Neuronal stem cell (in vitro differentiated cells): ENCODE results near the gene MDN1.

Experiments
- DNase-seq: peaks from one replicate; pipeline ENCODE4 v3.0.0-alpha.2; 2013; ENCODE audit warnings: low spot score
- H2AFZ ChIP-seq: one replicate; pipeline ENCODE4 v1.6.1; 2013; ENCODE audit warnings: mild to moderate bottlenecking, low read length, inconsistent platforms
- H2AK5ac ChIP-seq: 2 replicates; pipeline ENCODE4 v1.6.1; 2013; ENCODE audit warnings: low read depth, mild to moderate bottlenecking, inconsistent platforms, low read length, moderate library complexity, mixed read lengths
- H2BK120ac ChIP-seq: 2 replicates; pipeline ENCODE4 v1.6.1; 2013; ENCODE audit warnings: low read depth, mild to moderate bottlenecking, inconsistent platforms, low read length, moderate library complexity, mixed read lengths
- H2BK12ac ChIP-seq: one replicate; pipeline ENCODE4 v1.6.1; 2013; ENCODE audit warnings: low read length, inconsistent platforms
- H2BK15ac ChIP-seq: 2 replicates; pipeline ENCODE4 v1.6.1; 2013; ENCODE audit warnings: mild to moderate bottlenecking, low read length, inconsistent platforms, mixed read lengths
- H2BK5ac ChIP-seq: one replicate; pipeline ENCODE4 v1.6.1; 2013; ENCODE audit warnings: inconsistent platforms, mild to moderate bottlenecking, low read length, moderate library complexity
- H3K14ac ChIP-seq: one replicate; pipeline ENCODE4 v1.6.1; 2013; ENCODE audit warnings: low read length, inconsistent platforms
- H3K18ac ChIP-seq: 2 replicates; pipeline ENCODE4 v1.6.1; 2013; ENCODE audit warnings: low read length, inconsistent platforms
- H3K23ac ChIP-seq: 2 replicates; pipeline ENCODE4 v1.6.1; 2013; ENCODE audit warnings: low read depth, mild to moderate bottlenecking, mixed read lengths, low read length, inconsistent platforms; ENCODE audit not compliant: poor library complexity
- H3K27ac ChIP-seq: replicated peaks from 3 replicates; pipeline ENCODE4 v1.5.1; 2013; ENCODE audit warnings: low read length, inconsistent platforms
- H3K27me3 ChIP-seq, 3 experiments: 2 replicates each; pipeline ENCODE4 v1.6.1; 2013; ENCODE audit warnings: low read length in 3 of 3, mild to moderate bottlenecking in 2 of 3, inconsistent platforms in 1 of 3, low read depth in 1 of 3, mixed read lengths in 1 of 3, moderate library complexity in 1 of 3; ENCODE audit not compliant: control insufficient read depth in 3 of 3, insufficient read depth in 3 of 3
- H3K36me3 ChIP-seq, 2 donors: replicated peaks in 1 of 2; 2 replicates each; pipeline ENCODE4 v1.6.1; 2013; ENCODE audit warnings: low read length in 2 of 2; ENCODE audit not compliant: control insufficient read depth in 2 of 2, insufficient read depth in 2 of 2
- H3K4ac ChIP-seq: 2 replicates; pipeline ENCODE4 v1.6.1; 2013; ENCODE audit warnings: inconsistent platforms, mild to moderate bottlenecking, low read length, moderate library complexity
- H3K4me1 ChIP-seq, 2 donors: 1 replicate in 1 of 2; 2 replicates in 1 of 2; pipeline ENCODE4 v1.6.1; 2013; ENCODE audit warnings: low read length in 2 of 2, low read depth in 1 of 2; ENCODE audit not compliant: control insufficient read depth in 2 of 2, insufficient read depth in 1 of 2
- H3K4me2 ChIP-seq: one replicate; pipeline ENCODE4 v1.6.1; 2013; ENCODE audit warnings: mild to moderate bottlenecking, low read length, inconsistent platforms; ENCODE audit not compliant: insufficient read depth, poor library complexity, severe bottlenecking
- H3K4me3 ChIP-seq, 2 donors: 2 replicates each; pipeline ENCODE4 v1.5.1; 2013; ENCODE audit warnings: low read length in 2 of 2, mild to moderate bottlenecking in 2 of 2, inconsistent platforms in 1 of 2, moderate library complexity in 1 of 2
- H3K79me1 ChIP-seq: one replicate; pipeline ENCODE4 v1.6.1; 2013; ENCODE audit warnings: low read depth, mild to moderate bottlenecking, inconsistent platforms, low read length, moderate library complexity
- H3K9ac ChIP-seq: one replicate; pipeline ENCODE4 v1.6.1; 2013; ENCODE audit warnings: mild to moderate bottlenecking, low read depth, low read length, inconsistent platforms; ENCODE audit not compliant: poor library complexity
- H3K9me3 ChIP-seq, 2 donors: replicated peaks in 1 of 2; 2 replicates each; pipeline versions ENCODE3 to v1.6.1; 2013; ENCODE audit warnings: low read length in 2 of 2, mild to moderate bottlenecking in 2 of 2, inconsistent platforms in 1 of 2, low read depth in 1 of 2, mixed read lengths in 1 of 2, moderate library complexity in 1 of 2; ENCODE audit not compliant: control insufficient read depth in 2 of 2, insufficient read depth in 1 of 2
- H4K8ac ChIP-seq: one replicate; pipeline ENCODE4 v1.6.1; 2013; ENCODE audit warnings: low read depth, mild to moderate bottlenecking, inconsistent platforms, low read length, moderate library complexity
- H4K91ac ChIP-seq: one replicate; pipeline ENCODE4 v1.6.1; 2013; ENCODE audit warnings: low read length, low read depth, mild to moderate bottlenecking, inconsistent platforms; ENCODE audit not compliant: poor library complexity
- WGBS, 2 donors: extraction: QIAGEN DNeasy Blood & Tissue Kit; methylation state at CpG; one replicate each; pipeline ENCODE4 v1.1.7; 2013; ENCODE audit warnings: missing lambda C conversion rate in 2 of 2, mixed read lengths in 1 of 2; ENCODE audit not compliant: insufficient read length in 2 of 2, insufficient replicate concordance in 1 of 2; ENCODE audit errors: extremely low coverage in 2 of 2; 5-methylcytosine and 5-hydroxymethylcytosine counted together

MDN1 gene

DNA sequence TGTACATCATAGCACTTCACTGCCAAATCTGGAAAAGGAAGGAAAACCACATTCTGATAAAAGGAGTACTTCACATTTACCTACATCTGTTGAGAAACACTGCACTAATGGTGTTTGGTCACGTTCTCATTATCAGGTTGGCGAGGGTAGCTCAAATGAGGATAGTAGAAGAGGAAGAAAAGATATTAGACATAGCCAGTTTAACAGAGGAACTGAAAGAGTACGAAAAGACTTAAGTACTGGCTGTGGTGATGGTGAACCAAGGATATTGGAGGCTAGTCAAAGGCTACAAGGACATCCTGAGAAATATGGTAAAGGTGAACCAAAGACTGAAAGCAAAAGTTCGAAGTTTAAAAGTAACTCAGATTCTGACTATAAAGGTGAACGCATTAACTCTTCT is 42.7 kb upstream of the MDN1 start:
- Histone ChIP-seq H3K4ac (no peak overlapping the region), H4K8ac (no peak overlapping the region), H4K91ac (no peak overlapping the region), H3K23ac (no peak overlapping the region), H3K14ac (no peak overlapping the region), H3K79me1 (no peaks in the 10 kb centered on the region), H3K27ac (no peak overlapping the region), H3K36me3 (peaks cover 39 to 93% of the 10 kb centered on the region in 2 donors), H3K27me3 (no peaks in the 10 kb centered on the region), H3K9me3 (peaks cover 3 to 4% of the 10 kb centered on the region in 2 donors), H2BK15ac (no peak overlapping the region), H2AFZ (no peak overlapping the region), H3K4me3 (no peak overlapping the region), H3K4me1 (no peaks in the 10 kb centered on the region), H2BK120ac (no peak overlapping the region), H2AK5ac (no peak overlapping the region), H2BK12ac (no peak overlapping the region), H3K18ac (no peak overlapping the region), H3K9ac (no peak overlapping the region), H2BK5ac (no peak overlapping the region), H3K4me2 (no peak overlapping the region)
- no CpG with 5 or more reads among the region's 5 CpGs for WGBS, 2 donors
- no peak for DNase-seq

DNA sequence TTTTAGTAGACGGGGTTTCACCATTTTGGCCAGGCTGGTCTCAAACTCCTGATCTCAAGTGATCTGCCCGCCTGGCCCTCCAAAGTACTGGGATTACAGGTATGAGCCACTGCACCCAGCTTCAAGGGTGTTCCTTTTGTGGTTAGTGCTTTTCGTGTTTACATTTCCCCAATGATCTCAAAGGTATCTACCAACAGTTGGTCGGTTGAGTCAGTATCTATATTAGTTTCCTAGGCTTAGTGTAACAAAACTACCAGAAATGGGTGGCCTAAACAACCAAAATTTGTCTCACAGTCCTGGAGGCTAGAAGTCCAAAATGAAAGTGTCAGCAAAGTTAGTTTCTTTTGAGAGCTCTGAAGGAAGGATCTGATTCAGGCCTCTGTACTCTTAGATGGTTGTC is 40.1 kb upstream of the MDN1 start:
- H4K91ac ChIP-seq, result no peak overlapping the region
- WGBS, 2 donors, result no CpG with 5 or more reads among the region's 4 CpGs
- H3K4me1 ChIP-seq, result no peaks in the 10 kb centered on the region
- DNase-seq, result no peak
- H3K79me1 ChIP-seq, result no peaks in the 10 kb centered on the region
- H3K14ac ChIP-seq, result no peak overlapping the region
- no peak overlapping the region for H3K23ac ChIP-seq
- H2BK12ac ChIP-seq, result no peak overlapping the region
- H4K8ac ChIP-seq, result no peak overlapping the region
- H2AK5ac ChIP-seq, result no peak overlapping the region
- no peak overlapping the region for H3K18ac ChIP-seq
- H3K9me3 ChIP-seq, result peaks cover 0 to 2% of the 10 kb centered on the region in 2 donors
- no peaks in the 10 kb centered on the region for H3K27me3 ChIP-seq
- H2BK5ac ChIP-seq, result no peak overlapping the region
- H3K27ac ChIP-seq, result no peak overlapping the region
- H3K9ac ChIP-seq, result no peak overlapping the region
- H3K4ac ChIP-seq, result no peak overlapping the region
- H2BK15ac ChIP-seq, result no peak overlapping the region
- H3K4me2 ChIP-seq, result no peak overlapping the region
- H2BK120ac ChIP-seq, result no peak overlapping the region
- peaks cover 38 to 93% of the 10 kb centered on the region in 2 donors for H3K36me3 ChIP-seq
- H3K4me3 ChIP-seq, result no peak overlapping the region
- no peak overlapping the region for H2AFZ ChIP-seq

DNA sequence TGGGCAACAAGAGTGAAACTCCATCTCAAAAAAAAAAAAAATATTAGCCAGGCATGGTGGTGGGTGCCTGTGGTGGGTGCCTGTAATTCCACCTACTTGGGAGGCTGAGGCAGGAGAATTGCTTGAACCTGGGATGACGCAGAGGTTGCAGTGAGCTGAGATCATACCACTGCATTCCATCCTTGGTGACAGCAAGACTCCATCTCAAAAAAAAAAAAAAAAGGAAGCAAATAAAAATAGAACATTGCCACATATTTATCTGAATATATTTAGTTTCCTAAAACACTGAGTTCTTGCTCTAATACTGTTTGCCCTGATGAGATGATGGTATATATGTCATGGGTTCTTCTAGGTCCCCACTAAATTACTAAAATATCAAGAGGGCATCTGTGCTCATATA is 38.4 kb upstream of the MDN1 start:
- Histone ChIP-seq H3K36me3 (peaks cover 33 to 92% of the 10 kb centered on the region in 2 donors), H3K4me1 (no peaks in the 10 kb centered on the region), H3K23ac (no peak overlapping the region), H3K9ac (no peak overlapping the region), H4K8ac (no peak overlapping the region), H2AK5ac (no peak overlapping the region), H2BK15ac (no peak overlapping the region), H4K91ac (no peak overlapping the region), H2BK5ac (no peak overlapping the region), H3K27ac (no peak overlapping the region), H3K18ac (no peak overlapping the region), H3K4me3 (no peak overlapping the region), H3K4me2 (no peak overlapping the region), H3K9me3 (peaks cover 0 to 2% of the 10 kb centered on the region in 2 donors), H3K79me1 (no peaks in the 10 kb centered on the region), H3K4ac (no peak overlapping the region), H3K14ac (no peak overlapping the region), H3K27me3 (no peaks in the 10 kb centered on the region), H2AFZ (no peak overlapping the region), H2BK12ac (no peak overlapping the region), H2BK120ac (no peak overlapping the region)
- no peak for DNase-seq
- WGBS, 2 donors, result no CpG with 5 or more reads among the region's 1 CpG

DNA sequence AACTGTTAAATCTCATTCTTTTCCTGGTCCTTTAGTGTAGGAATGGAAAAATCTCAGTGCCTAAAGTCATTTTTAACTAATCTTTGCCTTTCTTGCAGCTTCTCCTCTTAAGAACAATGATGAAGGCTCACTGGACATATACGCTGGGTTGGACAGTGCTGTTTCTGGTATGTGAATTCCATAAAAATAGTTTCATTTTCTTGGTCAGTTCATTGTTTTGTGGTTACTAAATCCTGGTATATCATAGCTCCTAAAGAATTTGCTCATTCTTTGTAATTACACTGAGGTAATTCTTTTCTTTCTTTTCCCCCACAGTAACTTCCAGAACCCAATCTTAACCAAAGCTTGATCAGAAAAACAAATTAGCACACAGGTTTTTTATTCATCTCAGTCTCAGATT is 33.5 kb upstream of the MDN1 start:
- Histone ChIP-seq H3K23ac (no peak overlapping the region), H2BK15ac (no peak overlapping the region), H3K4me2 (no peak overlapping the region), H3K27me3 (no peaks in the 10 kb centered on the region), H3K4ac (no peak overlapping the region), H3K9me3 (no peaks in the 10 kb centered on the region), H3K36me3 (peaks cover 15 to 96% of the 10 kb centered on the region in 2 donors), H3K4me3 (no peak overlapping the region), H3K9ac (no peak overlapping the region), H3K18ac (no peak overlapping the region), H3K79me1 (no peaks in the 10 kb centered on the region), H4K8ac (no peak overlapping the region), H3K14ac (no peak overlapping the region), H3K4me1 (no peaks in the 10 kb centered on the region), H2AFZ (no peak overlapping the region), H2BK12ac (no peak overlapping the region), H2BK120ac (no peak overlapping the region), H3K27ac (no peak overlapping the region), H4K91ac (no peak overlapping the region), H2BK5ac (no peak overlapping the region), H2AK5ac (no peak overlapping the region)
- WGBS, 2 donors, result no CpG with 5 or more reads among the region's 1 CpG
- DNase-seq, result no peak
